ENCODE measurements around the gene MYORG. TPM values are rescaled to one million over a fixed set of nuclear protein-coding genes. Genes with fewer than 3 reads are reported as not detected.
"Not testable (repeated sequence)": the region's sequence is repeated elsewhere in the genome, so short reads cannot be mapped to it uniquely, and the experiment has no call there.

The MYORG gene
- total RNA-seq, 1 experiment from 2014 or later = 3.0 TPM

DNA sequence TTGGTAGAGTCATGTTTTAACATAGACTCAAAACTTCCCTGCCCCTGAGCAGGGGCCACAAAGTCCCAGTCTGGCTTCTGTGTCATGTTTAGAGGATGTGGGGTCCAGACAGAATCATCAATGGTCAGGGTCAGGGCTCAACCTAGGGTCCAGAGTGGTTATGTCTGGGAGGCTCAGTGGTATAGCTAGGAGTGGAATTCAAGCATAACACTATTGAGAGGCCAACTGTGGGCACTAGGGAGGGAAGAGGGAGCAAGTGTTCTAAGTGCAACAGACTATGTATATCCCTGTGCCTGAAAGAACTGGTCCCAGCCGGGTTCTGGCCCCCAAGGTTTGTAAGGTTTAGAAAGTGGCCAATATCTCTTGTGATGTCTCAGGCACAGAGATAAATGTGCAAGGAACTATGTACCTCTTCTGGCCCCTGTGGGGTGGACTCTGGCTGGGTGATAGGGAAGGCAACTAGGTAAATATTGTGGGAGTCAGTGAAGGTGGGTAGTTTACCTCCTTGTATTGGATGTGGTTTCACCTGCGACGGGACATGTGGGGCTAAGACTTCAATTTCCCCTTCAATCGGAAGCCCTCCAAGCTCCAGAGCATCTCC lies 14.0 kb downstream of the MYORG start:
- Histone ChIP-seq H3K4me3 (no peak overlapping the region), H3K27ac (no peak overlapping the region), H3K79me2 (ENCODE audit: low read depth) (no peaks in the 10 kb centered on the region), H4K20me1 (ENCODE audit: insufficient read depth) (no peaks in the 10 kb centered on the region), H3K9me3 (ENCODE audit: insufficient read depth, low read depth) (no peaks in the 10 kb centered on the region), H3K36me3 (ENCODE audit: low read depth) (no peaks in the 10 kb centered on the region), H2AFZ (no peak overlapping the region), H3K27me3 (ENCODE audit: insufficient read depth, low read depth) (no peaks in the 10 kb centered on the region), H3K9me2 (ENCODE audit: insufficient read depth) (no peaks in the 10 kb centered on the region), H3K4me1 (replicated peaks; ENCODE audit: insufficient read depth) (no peaks in the 10 kb centered on the region), H3F3A (ENCODE audit: insufficient read depth, low read depth) (no peaks in the 10 kb centered on the region), H3K4me2 (no peak overlapping the region)
- intact Hi-C loops (cut with micrococcal nuclease; ENCODE audit: unreplicated experiment) = no loop called here
- POLR2A ChIA-PET (ENCODE audit: unreplicated experiment) = no interaction called here
- no TSS peak for BruUV-seq (replicated peaks)
- CTCF ChIA-PET = no interaction called here
- TF ChIP-seq EZH2 (IDR thresholded peaks at IDR 0.05; ENCODE audit: low read depth) (no peak), CTCF (conservative IDR thresholded peaks at IDR 0.05) (no peak)
- DNase-seq = no peak

- H2AFZ ChIP-seq; H3K27ac ChIP-seq; POLR2A ChIA-PET (ENCODE audit: unreplicated experiment); H3K36me3 ChIP-seq (ENCODE audit: low read depth); H3K4me1 ChIP-seq (replicated peaks; ENCODE audit: insufficient read depth); intact Hi-C loops (cut with micrococcal nuclease; ENCODE audit: unreplicated experiment); BruUV-seq (replicated peaks); CTCF ChIA-PET; H3K79me2 ChIP-seq (ENCODE audit: low read depth); H3K9me2 ChIP-seq (ENCODE audit: insufficient read depth); H4K20me1 ChIP-seq (ENCODE audit: insufficient read depth); H3K9me3 ChIP-seq (ENCODE audit: insufficient read depth, low read depth); H3K4me2 ChIP-seq; DNase-seq; H3F3A ChIP-seq (ENCODE audit: insufficient read depth, low read depth); H3K4me3 ChIP-seq; H3K27me3 ChIP-seq (ENCODE audit: insufficient read depth, low read depth): not testable (repeated sequence)
Observed at GRCh38 chr9:34352957-34353356, 23.7 kb downstream of the MYORG start.

- H3K4me2 ChIP-seq; DNase-seq; H3K9me3 ChIP-seq (ENCODE audit: insufficient read depth, low read depth); H3K4me3 ChIP-seq; H3K4me1 ChIP-seq (replicated peaks; ENCODE audit: insufficient read depth); H3K36me3 ChIP-seq (ENCODE audit: low read depth); H3K9me2 ChIP-seq (ENCODE audit: insufficient read depth); H3F3A ChIP-seq (ENCODE audit: insufficient read depth, low read depth); H3K79me2 ChIP-seq (ENCODE audit: low read depth); H4K20me1 ChIP-seq (ENCODE audit: insufficient read depth); intact Hi-C loops (cut with micrococcal nuclease; ENCODE audit: unreplicated experiment); H3K27me3 ChIP-seq (ENCODE audit: insufficient read depth, low read depth); H3K27ac ChIP-seq; BruUV-seq (replicated peaks); H2AFZ ChIP-seq; POLR2A ChIA-PET (ENCODE audit: unreplicated experiment): not testable (repeated sequence)
- CTCF ChIA-PET = interaction anchor here (0.7 kb wide), 1 partner anchor 140 kb away, joined by 5 read pairs; no protein-coding TSS in a partner anchor
Observed at GRCh38 chr9:34352122-34352652, 24.5 kb downstream of the MYORG start.

DNA sequence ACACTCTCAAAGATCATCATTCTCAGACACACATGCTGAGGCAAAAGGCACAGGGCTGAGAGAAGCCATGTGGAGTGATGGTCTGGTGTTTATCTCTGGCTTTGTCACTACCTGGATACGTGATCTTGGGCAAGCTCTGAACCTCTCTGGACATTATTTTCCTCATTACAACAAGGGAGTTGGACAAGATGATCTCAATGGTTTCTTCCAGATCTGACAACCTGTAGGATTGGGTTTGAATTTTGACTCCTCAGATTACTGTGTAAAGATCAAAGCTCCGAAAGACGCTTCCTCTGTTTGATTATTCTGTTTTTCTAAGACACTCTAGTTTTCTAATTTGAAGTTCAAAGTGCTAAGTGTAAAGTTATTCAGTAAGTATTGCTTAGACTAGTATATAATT lies 27.4 kb downstream of the MYORG start:
- no TSS peak for BruUV-seq (replicated peaks)
- TF ChIP-seq CTCF (conservative IDR thresholded peaks at IDR 0.05) = no peak
- TF ChIP-seq EZH2 (IDR thresholded peaks at IDR 0.05; ENCODE audit: low read depth) = no peak
- H3K4me1 ChIP-seq (replicated peaks; ENCODE audit: insufficient read depth) = no peaks in the 10 kb centered on the region
- no peak overlapping the region for H2AFZ ChIP-seq
- H3F3A ChIP-seq (ENCODE audit: insufficient read depth, low read depth) = no peaks in the 10 kb centered on the region
- no peaks in the 10 kb centered on the region for H3K9me2 ChIP-seq (ENCODE audit: insufficient read depth)
- no peaks in the 10 kb centered on the region for H4K20me1 ChIP-seq (ENCODE audit: insufficient read depth)
- H3K36me3 ChIP-seq (ENCODE audit: low read depth) = no peaks in the 10 kb centered on the region
- H3K4me3 ChIP-seq = no peak overlapping the region
- intact Hi-C loops (cut with micrococcal nuclease; ENCODE audit: unreplicated experiment) = no loop called here
- POLR2A ChIA-PET (ENCODE audit: unreplicated experiment) = no interaction called here
- no peaks in the 10 kb centered on the region for H3K27me3 ChIP-seq (ENCODE audit: insufficient read depth, low read depth)
- CTCF ChIA-PET = no interaction called here
- H3K4me2 ChIP-seq = no peak overlapping the region
- no peak overlapping the region for H3K27ac ChIP-seq
- DNase-seq = no peak
- H3K9me3 ChIP-seq (ENCODE audit: insufficient read depth, low read depth) = no peaks in the 10 kb centered on the region
- no peaks in the 10 kb centered on the region for H3K79me2 ChIP-seq (ENCODE audit: low read depth)

Measured in PC-9 (cell line).